Upper lobe of left lung (tissue), 4 donors: ENCODE data around the gene CHD8.

Experiments used
- POLR2A ChIP-seq, 4 donors: fragments of 450-650 bp; IDR thresholded peaks; one replicate each; pipeline ENCODE4 v1.5.1; 2016 to 2017; ENCODE audit warnings: antibody characterized with exemption in 4 of 4, mild to moderate bottlenecking in 2 of 4
- POLR2AphosphoS5 ChIP-seq, 2 donors: sonication (generic); formaldehyde crosslinking; IDR thresholded peaks; one replicate each; pipeline ENCODE4 v1.5.1; 2017; ENCODE audit warnings: antibody characterized with exemption in 2 of 2
- TF ChIP-seq, protein P1 (sequence below), 6 experiments: fragments of 450-650 bp in 4 of 6; fragments of 200-600 bp in 2 of 6; sonication (generic) in 2 of 6; IDR thresholded peaks; one replicate each; pipeline ENCODE4 v1.5.1; 2016 to 2019; ENCODE audit warnings: antibody characterized with exemption in 6 of 6

DNA sequence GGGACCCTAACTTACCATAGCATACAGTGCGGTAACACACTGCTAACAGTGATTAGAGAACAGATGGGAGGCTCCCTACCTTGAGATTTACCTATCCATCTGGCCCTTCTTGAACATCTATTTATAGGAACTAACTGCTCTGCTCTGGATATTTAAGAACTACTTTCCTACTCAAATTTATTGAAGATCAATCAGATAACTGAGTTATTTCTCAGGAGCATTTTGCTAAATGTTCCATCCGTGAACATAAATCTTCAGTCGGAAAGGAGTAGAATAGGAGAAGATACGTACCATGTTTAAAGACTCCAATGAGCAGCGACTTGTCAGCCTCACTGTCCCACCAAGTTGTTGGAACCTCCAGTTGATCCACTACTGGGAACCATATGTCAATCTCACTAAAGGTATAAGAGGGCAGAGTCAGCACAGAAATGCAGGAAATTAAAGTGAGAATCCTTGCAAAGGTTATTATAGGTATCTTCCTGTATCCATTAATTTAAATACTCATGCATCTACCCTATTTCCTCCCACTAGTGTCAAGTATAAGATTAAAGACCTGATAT is 56.5 kb downstream of the CHD8 start:
- no peak for TF ChIP-seq POLR2A (IDR thresholded peaks at IDR 0.05)
- TF ChIP-seq, protein P1, sequence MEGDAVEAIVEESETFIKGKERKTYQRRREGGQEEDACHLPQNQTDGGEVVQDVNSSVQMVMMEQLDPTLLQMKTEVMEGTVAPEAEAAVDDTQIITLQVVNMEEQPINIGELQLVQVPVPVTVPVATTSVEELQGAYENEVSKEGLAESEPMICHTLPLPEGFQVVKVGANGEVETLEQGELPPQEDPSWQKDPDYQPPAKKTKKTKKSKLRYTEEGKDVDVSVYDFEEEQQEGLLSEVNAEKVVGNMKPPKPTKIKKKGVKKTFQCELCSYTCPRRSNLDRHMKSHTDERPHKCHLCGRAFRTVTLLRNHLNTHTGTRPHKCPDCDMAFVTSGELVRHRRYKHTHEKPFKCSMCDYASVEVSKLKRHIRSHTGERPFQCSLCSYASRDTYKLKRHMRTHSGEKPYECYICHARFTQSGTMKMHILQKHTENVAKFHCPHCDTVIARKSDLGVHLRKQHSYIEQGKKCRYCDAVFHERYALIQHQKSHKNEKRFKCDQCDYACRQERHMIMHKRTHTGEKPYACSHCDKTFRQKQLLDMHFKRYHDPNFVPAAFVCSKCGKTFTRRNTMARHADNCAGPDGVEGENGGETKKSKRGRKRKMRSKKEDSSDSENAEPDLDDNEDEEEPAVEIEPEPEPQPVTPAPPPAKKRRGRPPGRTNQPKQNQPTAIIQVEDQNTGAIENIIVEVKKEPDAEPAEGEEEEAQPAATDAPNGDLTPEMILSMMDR (IDR thresholded peaks at IDR 0.05), result no peak
- no peak for TF ChIP-seq POLR2AphosphoS5 (IDR thresholded peaks at IDR 0.05)
